ENCODE data around the gene PRKAG1. TPM values are rescaled to one million over a fixed set of nuclear protein-coding genes. Genes with fewer than 3 reads are reported as not detected.

Gene PRKAG1
- total RNA-seq, 1 donor from 2014 or later = 75.6 TPM

DNA sequence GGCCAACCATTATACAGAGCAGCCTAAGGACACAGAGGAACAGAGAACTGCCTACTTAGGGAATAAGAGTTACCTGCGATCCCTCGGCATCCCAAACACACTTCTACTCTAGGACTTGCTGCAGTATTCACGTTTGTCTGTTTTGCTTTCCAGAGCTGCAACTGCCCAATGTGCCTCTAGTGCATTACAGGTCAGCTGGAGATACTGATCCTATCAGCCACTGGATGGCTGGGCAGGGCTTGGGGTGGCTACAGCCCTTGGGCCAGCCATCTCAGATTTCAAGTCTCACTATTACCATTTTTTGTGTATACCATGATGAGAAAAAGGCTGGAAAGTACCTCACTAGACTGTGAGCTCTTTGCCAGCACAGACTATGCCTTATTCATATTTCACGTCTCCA is 65.9 kb downstream of the PRKAG1 start:
- Mint-ChIP-seq H3K27ac (ENCODE audit: unreplicated experiment) (no peak overlapping the region), H3K4me1 (ENCODE audit: unreplicated experiment) (peaks cover 23% of the 10 kb centered on the region), H3K36me3 (ENCODE audit: unreplicated experiment) (peaks cover 2% of the 10 kb centered on the region), H3K27me3 (ENCODE audit: unreplicated experiment) (no peaks in the 10 kb centered on the region), H3K4me3 (ENCODE audit: unreplicated experiment) (no peak overlapping the region), H3K9me3 (ENCODE audit: unreplicated experiment) (no peaks in the 10 kb centered on the region)
- TF ChIP-seq, protein P1, sequence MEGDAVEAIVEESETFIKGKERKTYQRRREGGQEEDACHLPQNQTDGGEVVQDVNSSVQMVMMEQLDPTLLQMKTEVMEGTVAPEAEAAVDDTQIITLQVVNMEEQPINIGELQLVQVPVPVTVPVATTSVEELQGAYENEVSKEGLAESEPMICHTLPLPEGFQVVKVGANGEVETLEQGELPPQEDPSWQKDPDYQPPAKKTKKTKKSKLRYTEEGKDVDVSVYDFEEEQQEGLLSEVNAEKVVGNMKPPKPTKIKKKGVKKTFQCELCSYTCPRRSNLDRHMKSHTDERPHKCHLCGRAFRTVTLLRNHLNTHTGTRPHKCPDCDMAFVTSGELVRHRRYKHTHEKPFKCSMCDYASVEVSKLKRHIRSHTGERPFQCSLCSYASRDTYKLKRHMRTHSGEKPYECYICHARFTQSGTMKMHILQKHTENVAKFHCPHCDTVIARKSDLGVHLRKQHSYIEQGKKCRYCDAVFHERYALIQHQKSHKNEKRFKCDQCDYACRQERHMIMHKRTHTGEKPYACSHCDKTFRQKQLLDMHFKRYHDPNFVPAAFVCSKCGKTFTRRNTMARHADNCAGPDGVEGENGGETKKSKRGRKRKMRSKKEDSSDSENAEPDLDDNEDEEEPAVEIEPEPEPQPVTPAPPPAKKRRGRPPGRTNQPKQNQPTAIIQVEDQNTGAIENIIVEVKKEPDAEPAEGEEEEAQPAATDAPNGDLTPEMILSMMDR (IDR thresholded peaks at IDR 0.05) = no peak
- DNase-seq (ENCODE audit: extremely low spot score, unreplicated experiment) = no peak

Other genes with a start within 250 kb of the PRKAG1 start
- gene ADCY6, start 229.7 kb downstream of the PRKAG1 start, total RNA-seq = 71.7 and 71.9 TPM in 2 replicates
- 66.5 and 83.3 TPM in 2 replicates for gene CACNB3, start 200.3 kb downstream of the PRKAG1 start, total RNA-seq
- gene DDX23, start 166.6 kb downstream of the PRKAG1 start, total RNA-seq = 67.3 and 72.2 TPM in 2 replicates
- gene RND1, start 152.9 kb downstream of the PRKAG1 start, total RNA-seq = 0.89 and 1.0 TPM in 2 replicates
- gene FKBP11, start 93.3 kb downstream of the PRKAG1 start, total RNA-seq = 16.2 and 16.4 TPM in 2 replicates
- 138 and 144 TPM in 2 replicates for gene ARF3, start 61.3 kb downstream of the PRKAG1 start, total RNA-seq
- gene WNT10B, start 47.0 kb downstream of the PRKAG1 start, total RNA-seq = not detected in 2 replicates
- gene WNT1, start 40.5 kb downstream of the PRKAG1 start, total RNA-seq = not detected in 2 replicates
- gene DDN, start 19.4 kb downstream of the PRKAG1 start, total RNA-seq = 0.08 and 0.26 TPM in 2 replicates
- gene KMT2D, start 42.0 kb upstream of the PRKAG1 start, total RNA-seq = 91.2 and 97.5 TPM in 2 replicates
- 0.86 and 1.2 TPM in 2 replicates for gene RHEBL1, start 51.2 kb upstream of the PRKAG1 start, total RNA-seq
- gene DHH, start 76.0 kb upstream of the PRKAG1 start, total RNA-seq = 0.13 TPM in 1 of 2 replicates, not detected in the other
- gene LMBR1L, start 92.1 kb upstream of the PRKAG1 start, total RNA-seq = 85.2 and 86.1 TPM in 2 replicates
- gene TUBA1B, start 112.6 kb upstream of the PRKAG1 start, total RNA-seq = 497 and 503 TPM in 2 replicates
- 466 and 471 TPM in 2 replicates for gene TUBA1A, start 170.3 kb upstream of the PRKAG1 start, total RNA-seq
- 136 and 142 TPM in 2 replicates for gene TUBA1C, start 246.3 kb upstream of the PRKAG1 start, total RNA-seq